Hematopoietic multipotent progenitor cell treated with erythropoietin and hydrocortisone succinate and interleukin-3 and kit ligand, for 15 days (in vitro differentiated cells): ENCODE results near the gene CLHC1.
"Not testable (repeated sequence)": the region's sequence is repeated elsewhere in the genome, so short reads cannot be mapped to it uniquely, and the experiment has no call there.

Source experiments
- DNase-seq: peaks from one replicate; pipeline ENCODE4 v3.0.0-alpha.2; 2015; ENCODE audit warnings: low spot score

The CLHC1 gene

GRCh38 chr2:55232863-55233657 is 967 bp upstream of the CLHC1 start:
- peak; percentile 61 for DNase-seq

GRCh38 chr2:55231546-55232083 is 478 bp downstream of the CLHC1 start:
- DNase-seq, result peak; percentile 13

GRCh38 chr2:55230551-55230950 is 1.5 kb downstream of the CLHC1 start:
- DNase-seq, result no peak

GRCh38 chr2:55229221-55229620 is 2.9 kb downstream of the CLHC1 start:
- DNase-seq, result no peak

GRCh38 chr2:55228226-55228563 is 3.9 kb downstream of the CLHC1 start:
- DNase-seq, result no peak

- not testable (repeated sequence) for DNase-seq
Measured at GRCh38 chr2:55227437-55228225, 4.5 kb downstream of the CLHC1 start.

- DNase-seq, result no peak
Measured at GRCh38 chr2:55225481-55226020, 6.5 kb downstream of the CLHC1 start.

GRCh38 chr2:55224761-55225261 is 7.3 kb downstream of the CLHC1 start:
- no peak for DNase-seq

GRCh38 chr2:55223958-55224760 is 7.9 kb downstream of the CLHC1 start:
- DNase-seq, result no peak

- no peak for DNase-seq
Measured at GRCh38 chr2:55213822-55214221, 18.3 kb downstream of the CLHC1 start.

- no peak for DNase-seq
Measured at GRCh38 chr2:55204950-55205349, 27.1 kb downstream of the CLHC1 start.

GRCh38 chr2:55204536-55204935 is 27.6 kb downstream of the CLHC1 start:
- no peak for DNase-seq

GRCh38 chr2:55200416-55200815 is 31.7 kb downstream of the CLHC1 start:
- no peak for DNase-seq

- DNase-seq, result no peak
Measured at GRCh38 chr2:55196526-55196925, 35.6 kb downstream of the CLHC1 start.

- DNase-seq, result not testable (repeated sequence)
Measured at GRCh38 chr2:55191888-55192287, 40.2 kb downstream of the CLHC1 start.

- not testable (repeated sequence) for DNase-seq
Measured at GRCh38 chr2:55186837-55187236, 45.3 kb downstream of the CLHC1 start.

- DNase-seq, result no peak
Measured at GRCh38 chr2:55180374-55180773, 51.7 kb downstream of the CLHC1 start.

GRCh38 chr2:55176094-55176415 is 56.0 kb downstream of the CLHC1 start:
- DNase-seq, result no peak

- DNase-seq, result peak; percentile 66
Measured at GRCh38 chr2:55175254-55176093, 56.6 kb downstream of the CLHC1 start.

GRCh38 chr2:55173438-55174054 is 58.5 kb downstream of the CLHC1 start:
- DNase-seq, result no peak

GRCh38 chr2:55169915-55170314 is 62.2 kb downstream of the CLHC1 start:
- DNase-seq, result no peak
